HAP-1 (cell line): ENCODE results near the gene TBX4.

Experiments used
- DNase-seq, 2 experiments: peaks; one replicate each; pipeline ENCODE4 v3.0.0-alpha.2; 2016 to 2020; ENCODE audit warnings: low spot score in 2 of 2
- H3K27me3 ChIP-seq: fragments of 250-450 bp; sonication (Bioruptor Pico); 2 replicates; pipeline ENCODE4 v1.5.1; 2020; ENCODE audit warnings: low read depth, mild to moderate bottlenecking, moderate library complexity
- H3K36me3 ChIP-seq: fragments of 250-450 bp; sonication (Bioruptor Pico); replicated peaks from 2 replicates; pipeline ENCODE4 v1.5.1; 2020; ENCODE audit warnings: mild to moderate bottlenecking
- H3K4me1 ChIP-seq: fragments of 250-450 bp; sonication (Bioruptor Pico); 2 replicates; pipeline ENCODE4 v1.5.1; 2020; ENCODE audit warnings: mild to moderate bottlenecking
- H3K4me3 ChIP-seq: fragments of 250-450 bp; sonication (Bioruptor Pico); 2 replicates; pipeline ENCODE4 v1.5.1; 2020; ENCODE audit warnings: mild to moderate bottlenecking, moderate library complexity
- H3K9me3 ChIP-seq: fragments of 250-450 bp; sonication (Bioruptor Pico); 2 replicates; pipeline ENCODE4 v1.5.1; 2020; ENCODE audit warnings: mild to moderate bottlenecking, moderate library complexity
- in situ Hi-C: fragments of 300-500 bp; cut with MboI; formaldehyde crosslinking; loops from 3 replicates; pipeline ENCODE4 v1.14.3; 2020; ENCODE audit warnings: low sequenced_read_pairs, inconsistent platforms, mixed read lengths

Gene TBX4

DNA sequence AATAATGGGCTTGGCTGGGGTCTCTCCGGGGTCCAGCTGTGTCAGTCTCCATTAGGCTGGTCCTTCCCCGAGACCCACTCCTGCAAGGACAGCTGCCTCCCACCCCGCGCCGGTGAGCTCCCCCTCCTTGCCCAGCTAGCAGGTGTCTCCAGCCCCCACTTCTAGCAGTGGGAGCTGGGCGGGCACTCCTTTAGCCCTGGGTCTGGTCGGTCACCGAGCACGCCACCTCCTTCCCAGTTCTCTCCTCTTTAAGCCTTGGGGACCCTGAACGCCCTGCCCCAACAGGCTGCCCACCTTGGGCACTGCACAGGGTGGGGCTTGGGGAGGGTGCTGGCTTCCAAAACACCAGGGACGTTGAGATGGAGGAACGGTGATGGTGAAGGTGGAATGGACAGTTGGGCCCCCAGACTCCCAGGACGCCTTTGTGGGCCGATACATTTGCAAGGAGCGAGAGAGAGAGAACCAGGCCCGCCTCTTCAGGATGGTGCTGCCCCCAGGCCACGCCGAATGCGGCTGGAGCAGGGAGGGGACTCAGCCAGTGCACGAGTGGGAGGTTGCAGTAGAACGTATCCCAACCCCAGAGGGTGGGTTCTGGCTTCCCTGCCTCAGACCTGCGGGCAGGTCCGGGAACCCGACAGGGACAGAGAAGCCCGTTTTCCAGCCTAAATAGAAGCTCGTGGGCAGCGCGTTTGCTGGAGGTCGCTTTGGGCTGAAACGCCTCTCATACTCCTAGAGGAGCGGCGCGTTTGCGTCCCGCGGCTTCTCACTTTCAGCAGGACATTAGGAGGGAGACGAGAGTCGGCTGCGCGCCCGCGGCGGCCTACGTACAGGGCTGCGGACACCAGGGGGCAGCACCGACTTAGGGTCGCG is 41.8 kb upstream of the TBX4 start:
- peak in 1 of 2 experiments; percentile 17 for DNase-seq
- Histone ChIP-seq H3K27me3 (no peaks in the 10 kb centered on the region), H3K9me3 (no peaks in the 10 kb centered on the region), H3K36me3 (no peaks in the 10 kb centered on the region), H3K4me1 (peaks cover 15% of the 10 kb centered on the region), H3K4me3 (no peak overlapping the region)
- in situ Hi-C loops = loop anchor here (10.0 kb wide), 1 partner anchor 164 kb away; no protein-coding TSS in a partner anchor

DNA sequence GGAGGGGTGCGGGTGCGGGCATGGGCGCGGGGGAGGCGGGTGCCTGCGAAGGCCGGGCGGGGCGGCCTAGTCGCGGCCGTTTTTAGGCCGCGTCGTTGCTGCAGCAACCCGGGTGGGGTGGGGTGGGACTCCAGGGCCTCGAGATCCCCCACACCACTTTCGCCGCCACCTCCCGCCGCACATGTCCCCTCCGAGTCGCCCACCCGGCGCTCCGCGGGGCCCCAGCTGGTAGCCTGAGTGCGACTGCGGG is 41.3 kb upstream of the TBX4 start:
- no peak overlapping the region for H3K4me3 ChIP-seq
- no peaks in the 10 kb centered on the region for H3K27me3 ChIP-seq
- in situ Hi-C loops = loop anchor here (10.0 kb wide), 1 partner anchor 164 kb away; no protein-coding TSS in a partner anchor
- no peaks in the 10 kb centered on the region for H3K36me3 ChIP-seq
- H3K4me1 ChIP-seq = peaks cover 15% of the 10 kb centered on the region
- H3K9me3 ChIP-seq = no peaks in the 10 kb centered on the region
- peak in 1 of 2 experiments; percentile 12 for DNase-seq

DNA sequence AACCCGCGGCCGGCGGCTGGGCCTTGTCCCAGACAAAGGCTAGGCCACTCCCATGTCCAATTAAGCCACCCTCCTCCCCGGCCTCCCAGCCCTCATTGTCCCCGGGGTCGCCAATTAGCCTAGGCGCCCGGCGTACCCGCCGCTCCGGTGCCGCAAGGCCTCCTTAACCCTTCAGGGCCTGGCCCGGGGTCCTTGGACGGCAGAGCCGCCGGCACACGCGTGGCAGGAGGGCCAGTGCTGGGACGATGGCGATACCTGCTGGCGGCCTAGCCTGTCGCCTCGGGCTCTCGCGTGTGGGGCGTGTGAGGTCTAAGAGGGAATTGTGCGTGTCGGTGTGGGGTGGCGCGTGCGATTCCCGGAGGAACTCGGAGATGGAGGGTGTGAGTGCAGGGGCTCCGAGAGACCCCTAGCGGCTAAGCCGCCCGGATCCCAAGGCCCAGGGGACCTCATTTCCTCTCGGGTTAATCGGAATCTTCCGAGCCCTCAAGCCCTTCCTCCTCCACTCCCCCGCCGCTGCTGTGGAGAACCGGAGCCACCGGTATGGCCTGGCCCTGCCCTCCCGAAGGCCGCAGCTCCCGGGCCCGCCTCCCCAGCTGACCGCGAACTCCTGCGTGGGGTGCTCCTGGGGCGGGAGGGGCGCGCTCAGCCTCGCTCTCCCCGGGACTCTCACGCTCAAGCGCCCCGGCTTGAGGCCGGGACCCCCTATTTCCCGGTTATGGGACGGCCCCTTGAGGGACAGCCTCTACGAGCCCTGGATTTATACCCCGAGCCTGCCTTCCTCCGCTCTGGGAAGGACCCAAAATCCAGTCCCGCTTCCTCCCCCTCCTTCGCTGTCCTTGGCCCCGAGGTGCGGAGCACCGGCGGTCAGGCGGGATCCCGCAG is 40.7 kb upstream of the TBX4 start:
- H3K27me3 ChIP-seq = no peaks in the 10 kb centered on the region
- peak in 1 of 2 experiments; percentile 7 for DNase-seq
- no peaks in the 10 kb centered on the region; the same call in 1 of the 2 replicates for H3K36me3 ChIP-seq
- in situ Hi-C loops = loop anchor here (10.0 kb wide), 1 partner anchor 163 kb away; no protein-coding TSS in a partner anchor
- H3K4me3 ChIP-seq = no peak overlapping the region
- H3K4me1 ChIP-seq = peaks cover 17% of the 10 kb centered on the region
- H3K9me3 ChIP-seq = no peaks in the 10 kb centered on the region

DNA sequence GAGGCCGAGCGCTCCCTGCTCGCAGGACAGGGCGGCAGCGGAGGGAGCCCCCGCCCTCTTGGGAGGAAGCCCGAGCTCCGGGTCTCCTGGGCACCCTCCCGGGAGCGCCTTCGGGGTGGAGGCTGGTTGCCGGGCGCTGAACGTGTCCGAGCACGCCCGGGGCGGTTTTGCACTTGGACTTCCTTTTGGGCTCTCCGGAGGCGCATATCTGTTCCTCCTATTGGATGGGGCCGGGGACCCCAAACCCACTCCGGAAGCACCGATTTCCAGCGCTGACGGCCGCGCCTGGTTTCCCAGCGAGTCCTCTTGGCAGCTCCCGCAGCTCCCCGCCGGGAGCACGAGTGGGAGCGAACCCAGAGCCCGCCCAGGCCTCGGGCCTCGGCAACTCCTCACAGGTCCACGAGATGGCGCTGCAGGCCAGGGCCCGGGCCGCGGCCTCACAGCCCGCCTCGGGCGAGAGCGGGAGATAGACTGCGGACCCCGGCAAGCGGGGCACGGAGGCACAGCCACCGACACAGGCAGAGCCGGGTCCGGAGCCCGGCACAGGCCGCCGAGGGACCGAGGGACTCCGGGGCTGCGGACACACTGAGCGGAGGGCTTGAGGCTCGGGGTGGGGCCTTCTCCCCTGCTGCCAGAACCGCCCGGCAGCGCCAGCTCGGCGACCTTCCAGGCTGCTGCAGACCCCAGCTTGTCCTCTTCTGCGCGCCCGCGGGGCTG is 39.9 kb upstream of the TBX4 start:
- peak; percentile 65 to 84 for DNase-seq
- in situ Hi-C loops = loop anchor here (10.0 kb wide), 1 partner anchor 162 kb away; no protein-coding TSS in a partner anchor
- H3K4me3 ChIP-seq = peak overlapping the region; percentile 55
- no peaks in the 10 kb centered on the region; the same call in 1 of the 2 replicates for H3K36me3 ChIP-seq
- H3K4me1 ChIP-seq = peaks cover 22% of the 10 kb centered on the region
- no peaks in the 10 kb centered on the region for H3K27me3 ChIP-seq
- H3K9me3 ChIP-seq = no peaks in the 10 kb centered on the region

DNA sequence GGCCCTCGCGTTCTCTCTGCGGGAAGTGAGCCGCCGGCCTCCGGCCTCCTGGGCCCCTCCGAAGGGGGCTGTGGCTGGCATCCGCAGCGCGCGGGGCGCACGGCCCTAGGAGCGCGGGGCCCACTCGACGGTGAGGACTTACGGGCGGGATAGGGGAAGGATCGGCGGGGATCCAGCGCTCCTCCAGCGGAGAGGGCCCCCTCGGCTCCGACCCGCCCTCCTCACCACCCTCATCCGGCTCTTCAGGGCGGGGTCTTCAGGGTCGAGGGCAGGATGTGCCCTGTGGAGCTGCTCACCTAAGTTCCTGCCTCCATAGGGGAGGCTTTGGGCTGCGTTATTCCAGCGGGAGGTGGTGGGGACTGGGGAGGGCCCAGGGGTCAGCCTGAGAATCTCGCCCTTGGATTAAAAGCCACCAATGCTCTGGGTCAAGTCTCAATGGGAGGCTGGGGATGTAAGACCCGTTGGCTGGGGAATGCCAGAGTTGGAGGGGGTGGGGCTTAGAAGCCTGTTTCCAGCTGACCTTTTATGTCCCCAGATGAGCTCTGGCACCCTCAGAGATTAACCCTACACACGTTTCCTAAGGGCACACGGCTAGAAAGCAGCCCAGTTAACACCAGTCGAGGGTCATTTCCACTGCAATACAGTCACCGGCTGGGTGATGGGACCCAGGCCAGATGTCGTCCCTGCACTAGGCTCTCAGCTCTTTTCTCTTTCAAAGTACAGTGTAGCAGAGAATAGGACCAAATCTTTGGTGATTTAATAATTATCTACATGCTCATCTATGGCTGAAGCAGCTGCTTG is 39.2 kb upstream of the TBX4 start:
- H3K4me3 ChIP-seq = peak overlapping the region; percentile 55
- no peaks in the 10 kb centered on the region for H3K27me3 ChIP-seq
- H3K36me3 ChIP-seq = no peaks in the 10 kb centered on the region; the same call in 1 of the 2 replicates
- in situ Hi-C loops = loop anchor here (10.0 kb wide), 1 partner anchor 162 kb away; no protein-coding TSS in a partner anchor
- H3K9me3 ChIP-seq = no peaks in the 10 kb centered on the region
- H3K4me1 ChIP-seq = peaks cover 22% of the 10 kb centered on the region
- DNase-seq = peak; percentile 29 to 62

DNA sequence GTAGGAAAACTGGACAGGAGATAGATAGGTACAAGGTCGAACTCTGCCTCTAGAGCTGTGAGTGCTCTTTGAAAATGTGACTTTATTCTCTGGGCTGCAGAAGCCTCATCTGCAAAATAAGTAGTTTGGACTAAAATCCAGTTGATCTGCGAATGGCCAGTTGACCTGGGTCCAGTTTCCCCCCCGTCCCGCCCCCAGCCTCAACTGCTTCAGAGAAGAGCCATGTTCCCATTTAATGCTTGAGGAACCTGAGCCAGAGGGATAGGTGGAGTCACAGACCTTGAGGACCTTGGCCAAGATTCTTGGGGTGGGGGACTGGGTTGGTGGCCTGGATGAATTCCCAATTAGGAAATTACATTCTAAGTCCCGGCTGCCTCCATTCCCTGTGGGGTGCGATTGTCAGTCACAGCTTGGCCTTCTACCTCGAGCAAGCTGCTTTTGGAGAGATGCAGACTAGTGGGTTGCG is 38.5 kb upstream of the TBX4 start:
- Histone ChIP-seq H3K27me3 (no peaks in the 10 kb centered on the region), H3K4me3 (no peak overlapping the region), H3K9me3 (no peaks in the 10 kb centered on the region), H3K36me3 (no peaks in the 10 kb centered on the region; the same call in 1 of the 2 replicates), H3K4me1 (peaks cover 22% of the 10 kb centered on the region)
- no peak for DNase-seq
- in situ Hi-C loops = loop anchor here (10.0 kb wide), 1 partner anchor 161 kb away; no protein-coding TSS in a partner anchor

DNA sequence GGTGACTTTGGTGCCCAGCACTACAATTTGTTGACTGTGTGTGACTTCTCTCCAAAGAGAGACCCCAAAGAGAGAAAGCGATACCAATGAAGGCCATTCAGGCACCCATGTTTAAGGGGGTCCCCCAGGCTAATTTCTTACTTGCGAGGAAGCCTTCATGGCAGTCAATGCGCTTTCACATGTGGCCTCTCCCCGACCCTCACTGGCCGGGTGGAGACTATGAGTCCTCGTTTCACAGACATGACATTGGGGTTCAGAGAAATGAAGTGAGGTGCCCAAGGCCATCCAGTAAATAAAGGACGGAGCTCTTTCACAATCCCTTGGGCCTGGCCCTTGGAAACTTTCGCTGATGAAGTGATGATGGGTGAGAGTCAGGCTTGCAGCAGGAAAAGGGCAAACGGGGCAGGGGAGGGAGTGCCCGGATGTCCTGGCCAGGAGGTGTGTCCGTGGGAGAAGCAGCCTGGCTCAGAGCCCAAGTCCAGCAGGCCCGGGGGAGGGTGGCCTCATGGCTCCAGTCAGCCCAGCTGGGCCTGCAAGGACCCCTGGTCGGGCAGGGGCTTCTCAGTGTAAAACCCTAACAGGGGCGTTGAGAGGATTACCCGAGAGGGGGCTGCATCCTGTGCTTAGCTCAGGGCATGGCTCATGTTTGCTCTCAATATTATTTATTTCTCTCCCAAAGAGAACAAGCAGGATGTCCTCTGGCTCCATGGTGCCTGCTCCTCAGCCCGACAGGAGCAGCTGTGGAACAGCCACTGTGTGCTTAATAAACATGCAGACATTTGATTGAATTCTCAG is 37.9 kb upstream of the TBX4 start:
- H3K9me3 ChIP-seq = no peaks in the 10 kb centered on the region
- H3K36me3 ChIP-seq = no peaks in the 10 kb centered on the region; the same call in 1 of the 2 replicates
- no peaks in the 10 kb centered on the region for H3K27me3 ChIP-seq
- in situ Hi-C loops = loop anchor here (10.0 kb wide), 1 partner anchor 160 kb away; no protein-coding TSS in a partner anchor
- no peak overlapping the region for H3K4me3 ChIP-seq
- peaks cover 18% of the 10 kb centered on the region for H3K4me1 ChIP-seq
- DNase-seq = no peak

DNA sequence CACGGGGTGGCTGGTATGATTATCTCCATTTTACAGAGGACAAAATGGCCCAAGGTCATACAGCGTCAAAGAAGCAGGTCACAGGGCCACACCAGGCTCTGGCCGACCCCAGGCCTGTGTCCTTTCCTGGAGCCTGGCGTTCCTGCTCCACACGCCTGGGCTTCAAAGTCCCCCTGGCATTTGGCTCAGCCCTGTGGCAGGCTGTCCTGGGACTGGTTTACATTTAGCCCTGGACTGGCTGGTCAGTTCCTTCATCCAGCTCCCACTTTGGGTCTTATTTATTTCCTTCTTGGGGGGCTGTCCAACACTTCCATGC is 37.3 kb upstream of the TBX4 start:
- Histone ChIP-seq H3K4me1 (peaks cover 18% of the 10 kb centered on the region), H3K27me3 (no peaks in the 10 kb centered on the region), H3K9me3 (no peaks in the 10 kb centered on the region), H3K36me3 (no peaks in the 10 kb centered on the region; the same call in 1 of the 2 replicates), H3K4me3 (no peak overlapping the region)
- no peak for DNase-seq
- in situ Hi-C loops = loop anchor here (5.0 to 10.0 kb wide), 2 partner anchors 160 to 422 kb away; no protein-coding TSS in a partner anchor

DNA sequence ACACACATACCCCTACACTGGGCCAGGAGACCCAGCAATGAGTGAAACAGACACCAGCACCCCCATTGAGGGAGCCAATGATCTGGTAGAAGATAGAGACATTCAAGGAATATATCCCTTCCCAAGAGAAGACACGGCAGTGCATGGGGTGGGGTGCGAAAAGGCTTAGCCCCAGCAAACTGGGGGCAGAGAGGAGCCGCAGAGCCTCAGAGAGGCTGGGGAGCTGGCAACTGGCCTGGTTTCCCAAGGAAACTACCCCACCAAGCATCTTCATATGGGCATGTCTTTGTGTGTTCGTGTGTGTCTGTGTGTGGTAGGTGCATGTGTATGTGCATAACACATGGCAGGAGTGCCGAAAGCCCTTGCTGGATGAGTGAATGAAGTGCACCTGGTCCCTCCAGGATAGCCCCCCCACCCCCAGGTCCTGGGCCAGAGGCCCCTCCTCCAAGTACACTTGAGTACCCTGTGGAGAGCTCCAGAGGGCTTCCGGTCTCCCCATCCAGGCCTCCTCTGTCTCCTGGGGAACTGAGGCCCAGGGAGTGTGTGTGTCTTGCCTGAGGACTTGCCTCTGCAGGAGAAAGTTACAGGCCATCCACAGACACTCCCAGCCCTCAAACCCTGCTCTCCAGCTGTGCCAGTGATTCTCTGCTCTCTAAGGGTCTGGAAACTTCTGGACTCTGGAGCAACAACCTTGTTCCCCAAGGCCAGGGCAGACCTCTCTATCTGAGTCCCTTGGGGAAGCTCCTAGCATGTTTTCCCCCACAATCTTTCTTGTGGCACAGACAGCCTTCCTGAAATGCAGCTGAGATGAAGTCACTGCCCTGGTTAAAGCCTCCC is 36.6 kb upstream of the TBX4 start:
- in situ Hi-C loops = loop anchor here (5.0 to 10.0 kb wide), 2 partner anchors 159 to 422 kb away; no protein-coding TSS in a partner anchor
- H3K27me3 ChIP-seq = no peaks in the 10 kb centered on the region
- no peak for DNase-seq

DNA sequence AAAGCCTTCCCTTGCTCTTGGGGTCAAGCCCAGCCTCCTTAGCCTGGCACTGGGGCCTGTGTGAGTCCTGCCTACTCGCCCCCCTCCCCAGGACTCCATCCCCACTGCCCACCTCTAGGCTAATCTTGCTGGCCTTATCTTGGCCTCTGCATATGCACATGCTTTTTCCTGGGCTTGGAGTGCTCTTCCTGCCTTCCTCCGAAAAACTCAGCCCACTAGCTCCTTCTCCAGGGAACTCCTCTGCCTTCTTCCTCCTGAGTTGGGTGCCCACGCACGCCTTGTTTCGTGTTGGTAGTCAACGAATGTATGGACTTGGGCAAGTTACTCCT is 36.0 kb upstream of the TBX4 start:
- Histone ChIP-seq H3K36me3 (no peaks in the 10 kb centered on the region; the same call in 1 of the 2 replicates), H3K4me3 (no peak overlapping the region), H3K9me3 (no peaks in the 10 kb centered on the region), H3K27me3 (no peaks in the 10 kb centered on the region), H3K4me1 (peaks cover 18% of the 10 kb centered on the region)
- DNase-seq = no peak
- in situ Hi-C loops = loop anchor here (5.0 to 10.0 kb wide), 2 partner anchors 159 to 421 kb away; no protein-coding TSS in a partner anchor

More for the DNA sequence above, 36.6 kb upstream of the TBX4 start:
- H3K9me3 ChIP-seq = no peaks in the 10 kb centered on the region
- H3K36me3 ChIP-seq = no peaks in the 10 kb centered on the region; the same call in 1 of the 2 replicates
- peaks cover 18% of the 10 kb centered on the region for H3K4me1 ChIP-seq
- no peak overlapping the region for H3K4me3 ChIP-seq
